OCI-LY1 (cell line): ENCODE measurements around the gene DAPK2.

Experiments
- H2AFZ ChIP-seq: fragments of 200-600 bp; sonication (generic), shearing (Covaris generic); 2 replicates; pipeline ENCODE4 v1.6.0; 2014; ENCODE audit warnings: antibody characterized with exemption, mild to moderate bottlenecking, low read length
- H3F3A ChIP-seq: fragments of 200-600 bp; sonication (generic), shearing (Covaris generic); 2 replicates; pipeline ENCODE4 v1.6.0; 2014; ENCODE audit warnings: mild to moderate bottlenecking, antibody characterized with exemption, low read length, moderate library complexity; ENCODE audit not compliant: insufficient read depth
- H3K27ac ChIP-seq: fragments of 200-600 bp; sonication (generic); 2 replicates; pipeline ENCODE4 v1.5.1; 2014; ENCODE audit warnings: low read length, mixed run types, mild to moderate bottlenecking, low read depth; ENCODE audit not compliant: poor library complexity, severe bottlenecking
- H3K27me3 ChIP-seq: fragments of 200-600 bp; sonication (generic); 2 replicates; pipeline ENCODE4 v1.6.0; 2014; ENCODE audit warnings: antibody characterized with exemption, mild to moderate bottlenecking, low read length, moderate library complexity; ENCODE audit not compliant: insufficient read depth
- H3K36me3 ChIP-seq: fragments of 200-600 bp; sonication (generic); 2 replicates; pipeline ENCODE4 v1.6.1; 2014; ENCODE audit warnings: mild to moderate bottlenecking, antibody characterized with exemption, low read length, moderate library complexity, mixed read lengths; ENCODE audit not compliant: insufficient read depth
- H3K4me1 ChIP-seq: fragments of 200-600 bp; sonication (generic); 2 replicates; pipeline ENCODE4 v1.5.1; 2014; ENCODE audit warnings: mild to moderate bottlenecking, low read length, moderate library complexity; ENCODE audit not compliant: insufficient read depth, severe bottlenecking
- H3K4me2 ChIP-seq: fragments of 200-600 bp; sonication (generic), shearing (Covaris generic); 2 replicates; pipeline ENCODE4 v1.6.1; 2014; ENCODE audit warnings: low read length
- H3K4me3 ChIP-seq: fragments of 200-600 bp; sonication (generic); 2 replicates; pipeline ENCODE4 v1.5.1; 2014; ENCODE audit warnings: low read length, low read depth, mild to moderate bottlenecking, mixed read lengths; ENCODE audit not compliant: poor library complexity, severe bottlenecking
- H3K79me2 ChIP-seq: fragments of 200-600 bp; shearing (Covaris generic); 2 replicates; pipeline ENCODE4 v1.6.1; 2016; ENCODE audit warnings: mixed run types, low read length, mixed read lengths; ENCODE audit not compliant: insufficient read depth
- H3K9ac ChIP-seq: fragments of 200-600 bp; sonication (generic), shearing (Covaris generic); 2 replicates; pipeline ENCODE4 v1.6.1; 2014; ENCODE audit warnings: mild to moderate bottlenecking, low read length, mixed read lengths
- H3K9me2 ChIP-seq: fragments of 200-600 bp; sonication (generic), shearing (Covaris generic); 2 replicates; pipeline ENCODE4 v1.6.1; 2014; ENCODE audit warnings: low read depth, mild to moderate bottlenecking, low read length, mixed read lengths
- H3K9me3 ChIP-seq: fragments of 200-600 bp; shearing (Covaris generic); 2 replicates; pipeline ENCODE4 v1.6.1; 2014; ENCODE audit warnings: low read length, mixed read lengths
- H4K20me1 ChIP-seq: fragments of 200-600 bp; sonication (generic), shearing (Covaris generic); 2 replicates; pipeline ENCODE4 v1.6.0; 2016; ENCODE audit warnings: mild to moderate bottlenecking, low read length; ENCODE audit not compliant: insufficient read depth
- EZH2 ChIP-seq: fragments of 200-600 bp; sonication (generic), shearing (Covaris generic); IDR thresholded peaks from 2 replicates; pipeline ENCODE4 v1.8.0; 2017; ENCODE audit warnings: borderline replicate concordance, mixed run types, mild to moderate bottlenecking, antibody characterized with exemption, low read length, moderate library complexity, mixed read lengths
- TF ChIP-seq, protein P1 (sequence below): fragments of 200-600 bp; sonication (generic), shearing (Covaris generic); IDR thresholded peaks from 2 replicates; pipeline ENCODE4 v1.5.1; 2017; ENCODE audit warnings: mild to moderate bottlenecking, antibody characterized with exemption, low read length, moderate library complexity, mixed read lengths

The DAPK2 gene

GRCh38 chr15:63860555-63860954 lies 185.7 kb downstream of the DAPK2 start:
- no peak overlapping the region for H3K4me3 ChIP-seq
- H2AFZ ChIP-seq: no peak overlapping the region
- TF ChIP-seq, protein P1, sequence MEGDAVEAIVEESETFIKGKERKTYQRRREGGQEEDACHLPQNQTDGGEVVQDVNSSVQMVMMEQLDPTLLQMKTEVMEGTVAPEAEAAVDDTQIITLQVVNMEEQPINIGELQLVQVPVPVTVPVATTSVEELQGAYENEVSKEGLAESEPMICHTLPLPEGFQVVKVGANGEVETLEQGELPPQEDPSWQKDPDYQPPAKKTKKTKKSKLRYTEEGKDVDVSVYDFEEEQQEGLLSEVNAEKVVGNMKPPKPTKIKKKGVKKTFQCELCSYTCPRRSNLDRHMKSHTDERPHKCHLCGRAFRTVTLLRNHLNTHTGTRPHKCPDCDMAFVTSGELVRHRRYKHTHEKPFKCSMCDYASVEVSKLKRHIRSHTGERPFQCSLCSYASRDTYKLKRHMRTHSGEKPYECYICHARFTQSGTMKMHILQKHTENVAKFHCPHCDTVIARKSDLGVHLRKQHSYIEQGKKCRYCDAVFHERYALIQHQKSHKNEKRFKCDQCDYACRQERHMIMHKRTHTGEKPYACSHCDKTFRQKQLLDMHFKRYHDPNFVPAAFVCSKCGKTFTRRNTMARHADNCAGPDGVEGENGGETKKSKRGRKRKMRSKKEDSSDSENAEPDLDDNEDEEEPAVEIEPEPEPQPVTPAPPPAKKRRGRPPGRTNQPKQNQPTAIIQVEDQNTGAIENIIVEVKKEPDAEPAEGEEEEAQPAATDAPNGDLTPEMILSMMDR: no peak
- no peak for TF ChIP-seq EZH2
- no peaks in the 10 kb centered on the region for H3F3A ChIP-seq
- no peak overlapping the region for H3K4me2 ChIP-seq
- H3K9me2 ChIP-seq: no peaks in the 10 kb centered on the region
- no peak overlapping the region for H3K27ac ChIP-seq
- H3K27me3 ChIP-seq: no peaks in the 10 kb centered on the region
- H3K9me3 ChIP-seq: no peaks in the 10 kb centered on the region
- no peaks in the 10 kb centered on the region for H4K20me1 ChIP-seq
- H3K79me2 ChIP-seq: no peaks in the 10 kb centered on the region
- H3K9ac ChIP-seq: no peak overlapping the region
- H3K4me1 ChIP-seq: peaks cover 11% of the 10 kb centered on the region
- no peaks in the 10 kb centered on the region for H3K36me3 ChIP-seq

DNA sequence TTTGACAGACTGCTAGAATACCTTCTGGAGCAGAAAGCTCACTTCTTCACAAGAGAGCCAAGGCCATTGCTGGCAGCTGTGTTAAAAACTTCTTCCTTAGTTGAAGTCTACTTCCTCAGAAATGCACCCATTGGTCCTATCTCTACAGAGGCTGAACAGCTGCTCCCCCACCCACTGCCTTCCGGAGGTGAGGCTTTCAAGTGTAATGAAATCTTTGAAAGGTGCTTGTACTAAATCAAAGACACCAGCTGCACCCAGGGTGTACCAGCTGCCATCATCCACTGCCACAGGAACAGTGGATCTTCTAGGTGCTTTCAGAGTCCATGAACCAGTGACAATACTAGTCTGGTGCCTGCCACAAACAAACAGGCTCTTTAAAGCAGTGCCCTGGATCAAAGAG lies 186.1 kb downstream of the DAPK2 start:
- no peak for TF ChIP-seq EZH2
- TF ChIP-seq, protein P1: no peak
- no peaks in the 10 kb centered on the region for H3K79me2 ChIP-seq
- peak overlapping the region; percentile 10 for H3K27ac ChIP-seq
- no peaks in the 10 kb centered on the region for H3F3A ChIP-seq
- H3K4me3 ChIP-seq: no peak overlapping the region
- H3K36me3 ChIP-seq: no peaks in the 10 kb centered on the region
- H3K4me2 ChIP-seq: no peak overlapping the region
- peaks cover 11% of the 10 kb centered on the region for H3K4me1 ChIP-seq
- no peaks in the 10 kb centered on the region for H3K9me2 ChIP-seq
- no peak overlapping the region for H2AFZ ChIP-seq
- H3K27me3 ChIP-seq: no peaks in the 10 kb centered on the region
- H3K9ac ChIP-seq: no peak overlapping the region
- H3K9me3 ChIP-seq: no peaks in the 10 kb centered on the region
- H4K20me1 ChIP-seq: no peaks in the 10 kb centered on the region

DNA sequence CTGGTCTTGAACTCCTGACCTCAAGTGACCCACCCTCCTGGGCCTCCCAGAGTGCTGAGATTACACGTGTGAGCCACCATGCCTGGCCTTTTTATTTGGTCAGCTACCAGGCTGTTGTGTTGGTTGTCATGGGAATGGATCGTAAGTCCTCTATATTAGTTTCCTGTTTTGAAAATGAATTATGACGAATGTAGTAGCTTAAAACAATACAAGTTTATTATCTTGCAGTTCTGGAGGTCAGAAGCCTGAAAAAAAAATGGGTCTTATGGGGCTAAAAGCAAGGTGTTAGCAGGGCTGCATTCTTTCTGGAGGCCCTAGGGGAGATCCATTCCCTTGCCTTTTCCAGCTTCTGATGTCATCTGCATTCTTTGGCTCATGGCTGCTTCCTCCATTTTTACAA lies 187.4 kb downstream of the DAPK2 start:
- Histone ChIP-seq H3K9ac (no peak overlapping the region), H2AFZ (no peak overlapping the region), H3K79me2 (no peaks in the 10 kb centered on the region), H4K20me1 (no peaks in the 10 kb centered on the region), H3K36me3 (no peaks in the 10 kb centered on the region), H3K27me3 (no peaks in the 10 kb centered on the region), H3K9me3 (no peaks in the 10 kb centered on the region), H3K4me3 (no peak overlapping the region), H3K27ac (no peak overlapping the region), H3K4me2 (no peak overlapping the region), H3F3A (no peaks in the 10 kb centered on the region), H3K4me1 (peaks cover 11% of the 10 kb centered on the region), H3K9me2 (no peaks in the 10 kb centered on the region)
- no peak for TF ChIP-seq EZH2
- TF ChIP-seq, protein P1: no peak
